Neural progenitor cell (in vitro differentiated cells): ENCODE measurements around the gene GRIP1.

Experiments
- CTCF ChIP-seq: fragments of 200-600 bp; sonication (generic); IDR thresholded peaks from 2 replicates; pipeline ENCODE4 v1.5.1; 2017; ENCODE audit warnings: antibody characterized with exemption, mild to moderate bottlenecking
- EZH2 ChIP-seq: fragments of 200-600 bp; sonication (generic); IDR thresholded peaks from 2 replicates; pipeline ENCODE4 v1.6.1; 2017; ENCODE audit warnings: antibody characterized with exemption, mild to moderate bottlenecking, moderate library complexity
- EZH2phosphoT487 ChIP-seq: fragments of 200-600 bp; sonication (generic); IDR thresholded peaks from 2 replicates; pipeline ENCODE4 v1.6.1; 2017; ENCODE audit warnings: antibody characterized with exemption

GRCh38 chr12:66713984-66714383, 35.1 kb upstream of the GRIP1 start:
- no peak for TF ChIP-seq CTCF
- TF ChIP-seq EZH2phosphoT487, result no peak
- TF ChIP-seq EZH2, result no peak
